Heart left ventricle (tissue), 13 donors: ENCODE results near the gene ENGASE.

ENCODE experiments used
- CTCF ChIP-seq, 12 donors: fragments of 200-600 bp; sonication (generic) in 4 of 12; IDR thresholded peaks; one replicate each; pipeline versions ENCODE4 v1.5.0 to v1.8.0; 2018 to 2022; ENCODE audit warnings: antibody characterized with exemption in 12 of 12, mild to moderate bottlenecking in 5 of 12
- POLR2A ChIP-seq, 2 donors: fragments of 450-650 bp; IDR thresholded peaks; one replicate each; pipeline ENCODE4 v1.6.1; 2017; ENCODE audit warnings: antibody characterized with exemption in 2 of 2, mild to moderate bottlenecking in 2 of 2, moderate library complexity in 2 of 2
- donor health status: ischemic (EF 13 %, LVEDD 7.1; RV severe dilation, severe dysfunction).
- donor health status: DM: no; HTN: yes; CAD: no.
- donor health status: DM: no; HTN: no; CAD: no.
- donor health status: ischemic (EF 25% LVEDD 6.9; RV normal size, moderate dysfunction).
- donor health status: ischemic (EF 25% LVEDD 5.7; RV mildly dilated, moderate dysfunction).
- donor health status: ischemic (EF 35%, LVEDD 5.7; RV mildly dilated, moderate dysfunction).
- donor health status: nonischemic (EF 11% LVEDD 7.7; RV severe dilation, severe dysfunction).
- donor health status: DM: yes; HTN: yes; CAD: no.
- donor health status: PGD.
- donor health status: ischemic (EF 29% LVEDD 5.4; RV normal size, mild dysfunction).
- donor health status: nonischemic (EF 23%, LVEDD 6.1; RV moderate dilation, normal function).

- TF ChIP-seq CTCF (IDR thresholded peaks at IDR 0.05), result no peak
- peak in 1 of 2 donors; percentile 14 for TF ChIP-seq POLR2A (IDR thresholded peaks at IDR 0.05)
Measured at GRCh38 chr17:79027274-79027924, 47.2 kb upstream of the ENGASE start.
